ENCODE results near the gene AIDA.
"Not testable (repeated sequence)": the region's sequence is repeated elsewhere in the genome, so short reads cannot be mapped to it uniquely, and the experiment has no call there.

The AIDA gene, protein sequence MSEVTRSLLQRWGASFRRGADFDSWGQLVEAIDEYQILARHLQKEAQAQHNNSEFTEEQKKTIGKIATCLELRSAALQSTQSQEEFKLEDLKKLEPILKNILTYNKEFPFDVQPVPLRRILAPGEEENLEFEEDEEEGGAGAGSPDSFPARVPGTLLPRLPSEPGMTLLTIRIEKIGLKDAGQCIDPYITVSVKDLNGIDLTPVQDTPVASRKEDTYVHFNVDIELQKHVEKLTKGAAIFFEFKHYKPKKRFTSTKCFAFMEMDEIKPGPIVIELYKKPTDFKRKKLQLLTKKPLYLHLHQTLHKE

DNA sequence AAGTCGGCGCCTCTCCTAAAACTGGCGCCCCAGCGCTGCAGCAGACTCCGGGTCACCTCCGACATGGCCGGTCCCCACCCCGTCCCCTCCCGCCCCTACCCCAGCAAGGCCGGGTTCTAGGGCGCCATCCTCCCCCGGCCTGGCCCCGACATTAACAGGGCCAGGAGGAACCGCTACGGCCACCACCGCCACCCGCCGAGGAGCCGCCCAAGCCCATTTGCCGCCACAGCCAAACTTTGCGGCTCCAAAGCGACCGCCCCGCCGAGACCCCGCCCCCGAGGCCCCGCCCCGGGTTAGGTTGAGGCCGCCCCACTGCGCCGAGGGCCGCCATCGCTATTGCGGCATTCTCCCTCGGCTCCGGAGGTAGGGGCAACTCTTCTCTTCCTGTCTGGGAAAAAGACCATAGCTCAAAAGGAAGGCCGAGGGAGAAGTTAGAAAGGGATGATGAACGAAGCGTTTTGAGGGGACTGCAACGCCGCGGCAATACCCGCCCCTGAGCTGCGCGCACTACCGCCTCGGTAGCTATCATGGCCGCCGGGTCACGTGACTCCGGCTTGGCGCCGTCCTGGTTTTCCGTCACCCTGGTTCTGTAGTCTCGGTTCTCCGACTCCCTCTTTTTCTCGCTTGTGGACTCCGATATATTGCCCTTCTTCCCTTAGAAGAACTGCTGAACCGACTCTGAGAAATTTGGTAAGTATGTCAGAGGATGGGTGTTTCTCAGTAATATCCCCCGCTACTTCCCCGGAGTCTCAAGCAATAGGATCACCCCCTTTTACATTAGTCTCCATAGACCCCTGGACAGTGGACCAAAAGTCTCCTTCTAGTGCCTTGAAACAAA lies at the start of gene AIDA, which contains the start of gene BROX:
Gene AIDA, minus strand, starts transcription at position 239 of the 838 bp plus-strand sequence. Its CDS starts 174 bp downstream, at position 65.
Gene BROX, plus strand, starts transcription at position 312 of the 838 bp plus-strand sequence. CDS start 3,136 bp downstream, outside the sequence.
- peak; percentile 74 for DNase-seq

DNA sequence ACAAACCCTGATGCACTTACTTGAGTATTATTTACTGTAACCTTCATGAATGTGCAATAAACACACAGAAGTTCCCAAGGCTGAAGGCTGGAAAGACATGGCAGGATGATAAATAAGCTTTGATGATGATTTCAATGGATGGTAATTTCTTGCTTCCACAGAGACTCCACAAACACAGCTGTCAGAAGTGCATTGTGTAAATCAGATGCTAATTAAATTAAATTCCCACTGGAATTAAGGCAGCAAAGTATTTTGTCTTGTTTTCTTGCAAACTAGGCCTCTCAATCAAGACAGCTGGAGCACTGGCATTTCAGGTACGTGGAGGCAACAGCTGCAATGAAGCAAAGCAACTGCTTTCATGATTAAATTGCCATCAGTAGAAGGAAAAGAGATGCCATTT lies 48.8 kb upstream of the AIDA start:
- no peak for DNase-seq

DNA sequence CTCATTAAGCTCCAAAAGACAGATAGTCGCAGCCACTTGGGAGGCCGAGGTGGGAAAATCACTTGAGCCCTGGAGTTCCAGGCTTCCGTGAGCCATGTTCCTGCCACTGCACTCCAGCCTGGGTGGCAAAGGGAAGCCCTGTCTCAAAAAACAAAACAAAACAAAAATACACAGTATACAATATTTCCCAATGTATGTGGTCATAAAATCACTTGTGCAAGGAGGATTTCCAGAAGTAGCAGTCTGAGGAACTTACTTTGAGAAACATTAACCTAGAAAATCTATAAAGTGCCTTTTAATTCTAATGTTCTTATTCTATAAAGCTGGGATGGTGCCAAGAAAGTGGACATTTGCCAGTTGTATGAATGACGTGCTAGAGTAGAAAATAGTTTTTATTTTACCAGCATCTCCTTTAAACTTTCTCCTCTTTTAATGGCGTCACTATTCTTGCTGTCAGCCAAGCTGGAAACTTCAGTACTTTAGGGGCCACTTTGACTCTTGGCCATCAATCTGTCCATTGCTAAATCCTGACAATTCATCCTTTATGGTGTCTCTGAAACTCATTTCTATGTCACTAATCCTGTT lies 47.3 kb upstream of the AIDA start:
- no peak for DNase-seq

DNA sequence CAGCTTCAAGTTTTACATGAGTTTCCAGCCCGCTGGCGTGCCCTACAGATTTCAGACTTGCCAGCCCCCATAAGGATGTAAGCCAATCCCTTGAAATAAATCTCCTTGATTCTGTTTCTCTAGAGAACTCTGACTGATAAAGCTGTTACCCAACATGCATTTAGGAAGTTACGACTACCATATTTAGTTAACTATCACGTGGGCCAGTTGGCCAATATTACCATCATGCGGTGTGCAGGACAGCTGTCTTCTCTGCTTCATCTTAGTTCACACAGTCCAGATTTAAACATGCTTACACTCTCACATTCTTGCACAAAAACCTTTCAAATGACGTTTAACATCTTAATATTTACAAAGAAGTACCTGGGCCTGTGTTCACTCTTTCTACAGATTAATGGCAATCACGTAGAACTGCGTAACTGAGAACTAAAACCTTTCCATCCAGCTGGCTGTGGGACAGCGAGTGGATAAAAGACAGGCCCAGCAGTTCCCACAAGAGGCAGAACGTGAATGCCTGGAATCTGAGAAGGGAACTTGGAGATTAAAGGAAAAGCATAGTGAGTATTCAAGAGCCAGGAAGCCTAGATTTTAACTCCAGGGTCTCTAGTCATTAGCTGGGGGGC lies 45.5 kb upstream of the AIDA start:
- no peak for DNase-seq

DNA sequence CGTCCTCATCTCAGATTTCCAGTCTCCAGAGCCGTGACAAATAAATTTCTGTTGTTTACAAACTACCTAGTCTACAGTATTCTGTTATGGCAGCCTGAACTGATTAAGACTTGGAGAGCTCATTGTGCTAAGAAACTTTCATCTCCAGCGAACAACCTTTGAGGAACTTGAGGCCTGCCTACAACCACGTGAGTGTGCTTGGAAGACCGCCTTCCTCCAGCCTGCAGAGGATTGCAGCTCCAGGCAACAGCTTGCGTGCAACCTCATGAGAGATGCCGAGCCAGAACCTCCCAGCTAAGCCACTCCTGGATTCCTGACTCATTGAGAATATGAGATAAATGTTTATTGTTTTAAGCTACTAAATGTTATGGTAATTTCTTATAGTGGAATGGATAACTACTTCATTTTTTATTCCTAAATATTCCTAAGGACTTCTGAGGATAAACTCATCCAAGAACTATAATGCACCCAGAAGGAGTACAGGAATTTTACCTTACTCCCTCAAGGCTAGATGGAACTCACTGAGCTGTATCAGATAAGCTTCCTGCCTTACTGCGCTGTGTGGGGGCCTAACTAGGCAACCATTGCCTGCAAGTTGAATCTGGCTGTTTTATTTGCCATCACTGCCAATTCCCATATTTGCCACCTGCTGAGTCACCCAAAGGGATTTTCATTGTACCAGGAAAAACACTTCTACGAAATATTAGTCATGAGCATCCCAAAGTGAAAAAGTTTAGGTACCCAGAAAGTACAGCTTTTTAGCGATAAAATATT lies 42.3 kb upstream of the AIDA start:
- DNase-seq: no peak

DNA sequence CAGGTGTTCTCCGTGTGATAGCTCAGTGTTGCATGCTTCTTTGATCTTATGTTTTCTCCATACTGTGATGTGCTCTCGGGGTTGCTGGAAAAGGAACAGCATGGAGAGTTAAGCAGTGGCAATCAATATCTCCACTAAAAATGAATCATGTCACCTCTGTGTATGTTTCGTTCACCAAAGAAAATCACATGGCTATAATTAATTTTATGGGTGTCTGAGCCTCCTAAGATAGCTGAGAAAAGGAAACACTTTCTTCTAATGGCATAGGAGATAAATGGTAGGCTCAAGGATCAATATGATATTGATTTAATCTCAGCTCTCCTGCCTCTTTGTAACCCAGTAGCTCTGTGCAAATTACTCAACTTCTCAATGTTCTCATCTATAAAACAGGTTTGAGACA lies 39.0 kb upstream of the AIDA start:
- DNase-seq: no peak

DNA sequence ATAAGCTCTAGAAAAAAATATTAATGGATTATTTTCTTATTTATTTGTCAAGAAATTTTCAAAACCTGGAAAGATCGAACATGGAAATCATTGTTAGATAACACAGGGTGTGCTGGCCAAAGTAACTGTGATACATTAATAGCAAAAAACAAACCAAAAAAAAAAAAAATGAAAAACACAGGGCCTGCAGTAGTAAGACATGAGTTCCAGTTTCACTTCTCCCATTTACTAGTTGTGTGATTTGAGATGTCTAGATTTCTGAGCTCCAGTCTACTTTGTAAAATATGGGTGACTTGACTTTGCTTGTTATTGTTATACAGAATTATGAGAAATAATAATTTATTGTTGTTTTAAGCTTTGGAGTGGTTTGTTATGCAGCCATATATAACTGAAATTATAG lies 38.4 kb upstream of the AIDA start:
- DNase-seq: no peak

DNA sequence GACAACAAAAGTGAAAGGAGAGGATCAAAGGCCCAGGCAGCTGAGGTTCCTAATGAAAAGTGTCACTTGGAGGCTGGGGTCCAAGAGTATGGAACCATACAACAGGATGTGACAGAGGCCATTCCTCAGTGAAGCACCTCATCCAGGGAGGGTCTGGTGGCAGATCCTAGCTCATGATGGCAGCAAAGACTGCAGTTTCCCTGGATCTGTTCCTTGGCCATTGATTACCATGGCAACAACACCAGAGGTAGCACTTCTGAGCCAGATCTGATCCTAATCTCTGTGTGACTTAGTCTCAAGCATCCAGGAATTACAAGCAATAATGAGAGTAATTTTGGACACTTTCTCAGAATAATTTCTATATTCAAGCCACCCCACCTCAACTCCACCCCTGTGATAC lies 37.6 kb upstream of the AIDA start:
- DNase-seq: no peak

DNA sequence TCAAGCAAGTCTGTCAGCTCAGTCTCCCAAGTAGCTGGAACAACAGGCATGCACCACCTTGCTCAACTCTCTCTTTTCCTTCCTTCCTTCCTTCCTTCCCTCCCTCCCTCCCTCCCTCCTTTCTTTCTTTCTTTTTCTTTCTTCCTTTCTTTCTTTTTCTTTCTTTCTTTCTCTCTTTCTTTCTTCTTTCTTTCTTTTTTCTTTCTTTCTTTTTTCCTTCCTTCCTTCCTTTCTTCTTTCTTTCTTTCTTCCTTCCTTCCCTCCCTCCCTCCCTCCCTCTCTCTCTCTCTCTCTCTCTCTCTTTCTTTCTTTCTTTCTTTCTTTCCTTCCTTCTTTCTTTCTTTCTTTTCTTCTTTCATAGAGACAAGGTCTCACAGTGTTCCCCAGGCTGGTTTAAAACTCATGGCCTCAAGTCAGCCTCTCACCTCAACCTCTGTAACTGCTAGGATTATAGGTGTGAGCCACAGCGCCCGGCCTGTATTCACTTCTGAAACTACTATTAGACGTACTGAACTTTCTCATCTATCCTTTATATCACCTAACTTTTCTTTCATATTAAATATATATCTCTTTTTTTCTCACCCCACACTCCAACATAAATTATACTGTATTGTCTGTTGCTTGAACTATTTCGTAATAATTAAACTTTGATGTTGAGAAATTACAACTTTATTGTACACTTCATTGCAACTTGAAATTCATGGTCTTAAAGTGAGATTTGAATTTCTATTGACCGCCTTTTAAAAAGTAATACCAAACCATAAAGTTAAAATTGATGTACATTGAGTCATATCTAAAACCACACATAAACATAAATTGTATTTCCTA lies 29.6 kb upstream of the AIDA start:
- not testable (repeated sequence) for DNase-seq

DNA sequence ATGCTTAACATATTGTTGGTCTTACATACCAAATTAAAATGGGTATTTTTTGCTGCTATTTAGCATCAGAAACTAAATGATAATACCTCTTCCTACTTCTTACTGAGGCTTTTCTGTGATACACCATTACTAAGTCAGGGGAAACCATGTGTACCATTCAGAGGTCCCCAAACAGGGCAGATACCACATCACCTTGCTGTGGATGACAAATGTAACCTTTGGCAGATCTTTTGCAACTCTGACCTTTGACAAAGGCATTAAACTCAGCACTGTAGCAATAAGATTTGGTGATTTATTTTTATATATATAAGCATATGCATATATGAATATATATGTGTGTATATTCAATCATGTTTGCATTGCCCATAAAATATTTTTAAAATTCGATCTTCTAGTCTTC lies 27.6 kb upstream of the AIDA start:
- DNase-seq: no peak

DNA sequence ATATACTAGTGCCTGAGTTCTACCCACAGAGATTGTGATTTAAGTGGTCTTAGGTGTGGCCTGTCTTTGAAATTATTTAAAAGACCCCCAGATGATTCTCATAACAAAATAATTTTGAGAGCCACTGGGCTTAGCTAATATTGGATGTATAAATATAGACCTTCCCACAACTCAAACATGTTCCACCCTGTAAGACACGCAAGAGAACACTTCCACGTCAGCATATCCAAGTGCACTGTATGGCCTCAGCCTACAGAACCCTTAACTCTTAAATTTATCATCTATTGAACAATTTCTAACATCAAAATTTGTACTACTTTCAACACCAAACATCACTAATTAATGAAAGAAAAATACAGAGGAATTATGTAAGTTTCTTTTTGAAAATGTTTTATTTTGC lies 27.2 kb upstream of the AIDA start:
- no peak for DNase-seq

DNA sequence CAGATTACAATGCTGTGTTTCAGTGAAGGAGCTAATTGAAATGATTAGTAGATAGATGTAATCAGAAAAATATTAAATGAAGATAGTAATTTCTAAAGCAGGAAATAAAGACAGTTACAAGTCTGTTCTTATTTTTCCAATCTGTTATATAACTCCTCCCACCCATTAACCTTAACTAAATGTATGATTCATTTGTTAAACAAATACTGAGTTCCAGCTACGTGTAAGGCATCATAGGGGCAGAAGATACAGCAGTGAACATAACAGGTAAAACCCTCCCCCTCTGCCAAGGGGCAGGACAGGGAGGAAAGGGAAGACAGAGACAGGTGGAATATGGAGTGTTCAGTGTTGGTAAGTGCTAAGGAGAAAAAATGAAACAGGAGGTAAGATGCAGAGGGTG lies 24.7 kb upstream of the AIDA start, which contains the start of gene FAM177B:
Gene FAM177B, plus strand, starts transcription at position 231 of the 400 bp plus-strand sequence. CDS start 9,344 bp downstream, outside the sequence.
- DNase-seq: no peak

DNA sequence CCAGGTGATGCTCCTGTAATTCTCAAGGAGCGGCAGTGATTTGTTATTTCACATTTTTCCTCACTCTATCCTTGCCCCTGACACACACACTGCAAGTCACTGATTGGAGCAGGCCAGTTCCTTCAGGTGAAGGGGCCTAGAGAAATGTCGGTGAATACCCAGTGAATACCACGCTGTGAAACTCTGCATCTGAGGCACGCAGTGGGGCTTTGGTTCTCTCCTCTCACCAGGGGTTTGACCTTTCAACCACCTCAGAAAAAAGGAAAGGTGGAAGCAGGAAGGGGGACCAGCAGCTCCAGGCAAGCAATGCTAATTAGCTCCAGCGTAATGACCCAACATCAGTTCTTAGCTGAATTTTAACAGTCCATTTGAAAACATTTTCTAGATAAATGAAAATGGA lies 24.2 kb upstream of the AIDA start:
- no peak for DNase-seq

DNA sequence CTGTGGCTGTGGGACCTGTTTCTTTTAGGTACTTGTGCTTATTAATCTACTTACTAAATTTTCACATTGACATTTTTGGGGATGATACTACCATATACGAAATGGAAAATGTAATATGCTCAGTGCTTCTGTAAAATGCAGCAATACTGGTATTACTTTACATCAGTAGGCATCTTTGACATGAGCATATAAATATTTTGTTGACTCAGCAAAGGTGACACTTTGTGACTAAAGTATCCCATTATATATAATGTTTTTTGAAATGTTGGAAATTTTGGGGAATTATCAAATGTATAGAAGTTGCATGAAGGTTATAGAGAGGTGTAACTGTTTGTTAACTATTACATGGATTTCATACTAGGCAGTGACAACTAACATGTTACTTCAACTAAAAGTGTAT lies 22.4 kb upstream of the AIDA start:
- no peak for DNase-seq

DNA sequence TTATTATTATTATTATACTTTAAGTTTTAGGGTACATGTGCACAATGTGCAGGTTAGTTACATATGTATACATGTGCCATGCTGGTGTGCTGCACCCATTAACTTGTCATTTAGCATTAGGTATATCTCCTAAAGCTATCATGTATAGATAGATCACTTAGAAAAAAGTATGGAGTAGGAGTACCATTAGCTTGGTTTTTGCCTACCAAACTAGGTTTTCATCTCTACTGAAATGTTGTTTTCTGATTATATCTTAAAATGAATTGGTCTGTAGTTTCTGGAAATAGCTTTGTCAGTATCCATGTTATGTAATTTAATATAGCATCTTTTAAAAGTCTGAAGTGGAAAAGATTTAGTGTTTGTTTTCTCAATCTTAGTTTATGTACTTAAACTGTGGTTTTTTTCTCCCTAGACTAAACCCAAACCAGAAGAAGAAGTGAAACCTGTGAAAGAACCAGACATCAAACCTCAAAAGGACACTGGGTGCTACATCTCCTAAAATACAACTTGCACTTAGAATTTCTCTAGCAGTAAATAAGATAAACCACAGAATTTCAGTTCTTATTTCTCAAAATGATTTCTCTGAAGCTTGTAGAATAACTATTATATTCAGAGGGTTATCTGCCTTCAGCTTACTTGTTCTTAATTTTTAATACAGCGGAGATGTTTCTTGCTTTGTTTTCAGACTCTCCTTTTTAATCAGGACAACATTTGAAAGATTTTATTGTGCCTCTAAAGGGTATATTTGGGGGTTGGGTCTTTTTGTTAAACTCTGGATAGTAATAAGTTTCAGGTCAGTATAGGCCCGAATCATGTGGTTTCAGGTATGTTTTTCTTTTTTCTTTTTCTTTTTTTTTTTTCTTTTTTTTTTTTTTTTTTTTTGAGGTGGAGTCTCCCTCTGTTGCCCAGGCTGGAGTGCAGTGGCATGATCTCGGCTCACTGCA lies 20.2 kb upstream of the AIDA start:
- no peak for DNase-seq

DNA sequence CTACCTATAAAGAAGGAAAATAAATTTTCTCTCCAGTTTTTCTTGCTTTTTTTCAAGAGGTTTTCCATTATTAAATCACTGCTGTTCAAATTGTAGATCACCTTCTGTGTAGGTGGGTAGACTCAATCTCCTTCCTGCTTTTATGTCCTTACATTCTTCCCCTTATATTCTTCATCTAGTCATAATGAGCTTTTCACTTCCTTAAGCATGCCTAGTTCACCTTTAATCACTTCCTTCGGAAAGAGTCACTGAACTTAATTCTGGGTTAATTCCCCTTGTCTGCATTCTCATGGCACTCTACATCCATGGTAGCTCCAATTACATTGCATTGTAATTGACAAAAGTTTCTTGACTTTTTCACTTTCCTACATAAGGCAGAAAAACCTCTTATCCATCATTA lies 18.6 kb upstream of the AIDA start:
- no peak for DNase-seq

DNA sequence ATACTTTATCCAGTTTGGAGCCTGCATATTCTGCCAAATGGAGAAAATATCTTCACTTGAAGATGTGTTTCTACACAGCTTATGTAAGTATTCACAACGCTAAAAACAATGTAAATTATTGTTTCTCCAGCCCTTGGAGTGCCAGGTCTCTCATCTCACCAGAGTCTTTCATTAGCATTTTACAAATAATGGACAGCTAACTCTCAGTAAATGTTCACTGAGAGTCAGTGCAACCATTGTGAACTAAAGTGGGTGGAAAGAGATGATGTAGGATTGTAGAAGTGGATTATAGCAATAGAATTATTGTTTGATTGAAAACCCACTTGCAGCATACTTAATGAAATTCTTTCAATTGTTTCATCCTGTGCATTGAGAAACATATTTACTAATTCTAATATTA lies 16.5 kb upstream of the AIDA start:
- no peak for DNase-seq

DNA sequence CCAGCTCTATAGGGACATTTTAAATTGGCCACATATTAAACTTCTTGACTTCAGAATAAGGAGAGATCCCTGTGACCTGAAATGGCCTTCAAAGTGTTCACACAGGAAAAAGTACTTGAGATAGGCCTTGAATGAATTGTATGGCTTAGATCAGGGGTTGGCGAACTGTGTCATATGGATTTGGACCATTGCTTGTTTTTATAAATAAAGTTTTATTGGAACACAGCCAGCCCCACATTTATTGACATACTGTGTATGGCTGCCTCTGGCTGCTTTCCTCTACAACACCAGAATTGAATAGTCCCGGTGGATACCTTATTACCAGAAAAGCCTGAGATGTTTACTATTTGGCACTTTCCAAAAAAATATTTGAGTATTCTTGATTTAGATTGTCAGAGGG lies 4.1 kb upstream of the AIDA start:
- no peak for DNase-seq

DNA sequence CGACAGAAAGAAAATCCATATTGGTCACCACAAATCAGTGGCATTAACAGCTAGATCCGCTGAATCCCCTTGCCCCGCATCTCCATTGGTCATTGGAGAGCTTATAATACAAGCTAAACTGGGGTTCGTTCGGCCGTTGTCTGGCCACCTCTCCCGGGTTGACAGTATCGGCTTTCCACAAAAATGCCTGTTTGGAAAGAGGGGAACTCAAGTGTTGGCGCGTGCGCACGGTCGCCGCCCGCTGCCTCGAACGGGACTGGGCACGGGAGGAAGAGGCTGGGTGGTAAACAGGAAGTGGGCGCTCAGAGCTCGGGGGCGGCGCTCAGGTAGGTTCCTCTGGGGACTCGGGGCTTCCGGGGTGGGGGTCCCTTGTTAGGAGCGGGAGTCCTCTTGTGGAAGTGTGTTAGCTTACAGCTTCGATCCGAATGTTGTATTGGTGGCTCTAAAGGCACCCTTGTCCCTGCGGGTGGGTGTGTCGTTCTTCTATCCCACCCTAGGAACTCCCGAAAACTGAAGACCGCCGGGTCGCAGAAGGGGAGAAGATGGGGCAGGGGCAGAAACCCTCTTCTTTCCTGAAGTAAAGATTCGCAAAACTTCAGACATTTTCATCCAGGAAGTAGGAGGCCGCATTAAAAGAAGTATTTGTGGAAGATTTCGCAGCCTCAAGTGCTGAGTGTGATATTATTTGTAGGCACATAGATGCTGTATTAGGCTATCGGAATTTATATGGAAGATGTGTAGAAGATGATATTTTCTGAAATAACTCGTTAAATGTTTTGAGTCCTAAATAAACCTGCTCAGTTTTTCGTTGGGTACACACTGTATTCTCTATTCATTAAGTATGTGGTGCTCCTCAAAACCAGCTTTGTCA lies 1.0 kb upstream of the AIDA start:
- DNase-seq: peak; percentile 93

All from NCI-H1436 treated with DMSO at 0.1 percent for 48 hours (cell line).